ENCODE data around the gene RHCE.

RHCE gene

DNA sequence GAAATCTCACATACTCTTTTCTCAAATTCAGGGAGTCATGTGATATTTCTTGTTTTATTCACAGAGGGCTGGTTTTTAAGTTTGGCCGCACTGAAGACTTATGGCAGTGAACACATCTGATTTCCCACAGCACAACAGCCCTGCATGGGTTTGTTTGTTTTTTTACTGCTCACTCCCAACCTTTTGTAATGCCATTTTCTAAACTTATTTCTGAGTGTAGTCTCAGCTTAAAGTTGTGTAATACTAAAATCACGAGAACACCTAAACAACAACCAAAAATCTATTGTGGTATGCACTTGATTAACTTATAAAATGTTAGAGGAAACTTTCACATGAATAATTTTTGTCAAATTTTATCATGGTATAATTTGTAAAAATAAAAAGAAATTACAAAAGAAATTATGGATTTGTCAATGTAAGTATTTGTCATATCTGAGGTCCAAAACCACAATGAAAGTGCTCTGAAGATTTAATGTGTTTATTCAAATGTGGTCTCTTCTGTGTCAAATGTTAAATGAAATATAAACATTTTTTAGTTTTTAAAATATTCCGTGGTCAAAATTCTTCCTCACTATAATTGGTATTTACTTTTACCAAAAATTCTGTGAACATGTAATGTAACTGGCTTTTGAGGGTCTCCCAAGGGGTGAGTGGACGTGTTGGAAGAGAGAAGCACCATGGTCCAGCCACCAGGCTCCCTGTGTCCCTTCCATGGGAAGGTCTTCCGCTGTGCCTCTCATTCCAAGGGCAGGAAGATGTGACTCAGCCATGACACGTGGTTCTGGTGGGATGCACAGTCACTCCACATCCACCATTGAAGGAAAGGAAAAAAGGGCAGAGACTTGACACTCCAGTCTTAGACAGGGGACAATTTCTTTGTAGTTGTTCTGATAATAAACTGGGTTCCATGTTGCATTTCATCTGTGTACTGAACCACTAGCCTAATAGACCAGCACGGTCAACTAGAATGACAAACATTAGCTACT lies 59.7 kb downstream of the RHCE start:
- TF ChIP-seq POLR2AphosphoS5 (IDR thresholded peaks at IDR 0.05; ENCODE audit: low read depth, low read length): no peak
- TF ChIP-seq POLR2A (IDR thresholded peaks at IDR 0.05; ENCODE audit: low read depth, low read length): no peak
- no peak for TF ChIP-seq POU2F2 (IDR thresholded peaks at IDR 0.05; ENCODE audit: low read depth, low read length)
- no peak for TF ChIP-seq PAX5 (IDR thresholded peaks at IDR 0.05; ENCODE audit: insufficient read depth, low read length, severe bottlenecking)
- no peak for TF ChIP-seq SPI1 (IDR thresholded peaks at IDR 0.05; ENCODE audit: low read depth, low read length)
- no peak for FAIRE-seq
- DNase-seq (ENCODE audit: insufficient read length, low spot score): no peak

DNA sequence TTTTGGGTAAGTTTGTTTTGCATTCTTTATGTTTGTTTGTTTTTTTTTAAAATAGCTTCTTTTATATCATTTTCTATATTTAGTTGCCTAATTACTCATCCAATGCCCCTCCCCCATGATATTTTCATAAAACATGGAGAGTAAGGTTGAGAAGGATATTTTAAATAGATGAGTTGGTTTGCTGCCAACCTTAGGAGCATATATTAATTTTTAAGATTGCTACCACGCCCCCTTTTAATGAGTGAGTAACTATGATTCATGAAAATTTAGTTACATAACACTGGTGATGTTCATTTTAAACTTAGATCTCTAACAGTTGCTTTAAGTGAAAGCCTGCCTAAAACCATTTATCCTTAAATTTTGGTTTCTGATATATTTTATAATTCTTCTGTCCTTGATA lies 63.8 kb downstream of the RHCE start:
- FAIRE-seq: no peak
- TF ChIP-seq POU2F2 (IDR thresholded peaks at IDR 0.05; ENCODE audit: low read depth, low read length) (no peak), SPI1 (IDR thresholded peaks at IDR 0.05; ENCODE audit: low read depth, low read length) (no peak), POLR2AphosphoS5 (IDR thresholded peaks at IDR 0.05; ENCODE audit: low read depth, low read length) (no peak), POLR2A (IDR thresholded peaks at IDR 0.05; ENCODE audit: low read depth, low read length) (no peak), PAX5 (IDR thresholded peaks at IDR 0.05; ENCODE audit: insufficient read depth, low read length, severe bottlenecking) (no peak), TAF1 (IDR thresholded peaks at IDR 0.05; ENCODE audit: low read depth, low read length) (no peak)
- no peak for DNase-seq (ENCODE audit: insufficient read length, low spot score)

DNA sequence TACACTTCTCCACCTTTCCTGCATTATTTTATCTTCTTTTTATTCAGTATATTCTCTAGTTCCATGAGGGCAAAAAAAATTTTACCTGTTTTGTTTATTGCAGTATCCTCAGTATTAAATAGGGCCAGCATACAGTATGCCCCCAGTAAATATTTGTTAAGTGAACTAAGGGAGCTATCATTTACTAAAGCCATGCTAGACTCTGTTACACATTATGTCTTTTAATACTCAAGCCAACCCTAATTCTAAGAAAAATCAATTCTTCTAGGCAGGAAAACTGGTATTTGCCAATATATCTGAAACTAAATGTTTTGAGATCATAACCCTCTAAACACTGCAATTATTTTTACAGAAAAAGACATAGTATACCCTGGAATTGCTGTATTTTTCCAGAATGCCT lies 64.2 kb downstream of the RHCE start:
- no peak for TF ChIP-seq POU2F2 (IDR thresholded peaks at IDR 0.05; ENCODE audit: low read depth, low read length)
- no peak for TF ChIP-seq POLR2A (IDR thresholded peaks at IDR 0.05; ENCODE audit: low read depth, low read length)
- TF ChIP-seq SPI1 (IDR thresholded peaks at IDR 0.05; ENCODE audit: low read depth, low read length): no peak
- no peak for TF ChIP-seq POLR2AphosphoS5 (IDR thresholded peaks at IDR 0.05; ENCODE audit: low read depth, low read length)
- no peak for TF ChIP-seq PAX5 (IDR thresholded peaks at IDR 0.05; ENCODE audit: insufficient read depth, low read length, severe bottlenecking)
- TF ChIP-seq TAF1 (IDR thresholded peaks at IDR 0.05; ENCODE audit: low read depth, low read length): no peak
- DNase-seq (ENCODE audit: insufficient read length, low spot score): no peak
- FAIRE-seq: no peak

- FAIRE-seq (no peak), DNase-seq (ENCODE audit: insufficient read length, low spot score) (no peak)
Measured at GRCh38 chr1:25355841-25356395, 64.7 kb downstream of the RHCE start.

DNA sequence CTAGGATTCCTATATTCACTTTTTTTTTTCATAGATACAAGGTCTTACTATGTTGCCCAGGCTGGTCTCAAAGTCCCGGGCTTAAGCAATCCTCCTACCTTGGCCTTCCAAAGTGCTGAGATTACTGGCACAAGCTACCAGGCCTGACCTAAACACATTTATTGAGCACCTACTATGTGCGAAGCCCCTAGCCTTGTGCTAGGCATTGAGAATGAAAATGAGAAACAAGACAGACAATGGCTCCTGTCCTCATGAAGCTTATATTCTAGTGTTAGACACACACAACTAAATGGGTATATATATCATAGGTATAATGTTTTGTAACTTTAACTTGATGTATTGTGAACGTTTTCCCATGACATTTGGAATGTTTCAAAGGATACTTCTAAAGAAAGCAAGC lies 71.0 kb downstream of the RHCE start:
- FAIRE-seq (no peak), DNase-seq (ENCODE audit: insufficient read length, low spot score) (no peak)
- no peak for TF ChIP-seq POLR2A (IDR thresholded peaks at IDR 0.05; ENCODE audit: low read depth, low read length)
- TF ChIP-seq TAF1 (IDR thresholded peaks at IDR 0.05; ENCODE audit: low read depth, low read length): no peak
- no peak for TF ChIP-seq POLR2AphosphoS5 (IDR thresholded peaks at IDR 0.05; ENCODE audit: low read depth, low read length)
- TF ChIP-seq SPI1 (IDR thresholded peaks at IDR 0.05; ENCODE audit: low read depth, low read length): no peak
- TF ChIP-seq POU2F2 (IDR thresholded peaks at IDR 0.05; ENCODE audit: low read depth, low read length): no peak
- TF ChIP-seq PAX5 (IDR thresholded peaks at IDR 0.05; ENCODE audit: insufficient read depth, low read length, severe bottlenecking): no peak

More at GRCh38 chr1:25355841-25356395, 64.7 kb downstream of the RHCE start:
- TF ChIP-seq POLR2A (IDR thresholded peaks at IDR 0.05; ENCODE audit: low read depth, low read length): no peak

DNA sequence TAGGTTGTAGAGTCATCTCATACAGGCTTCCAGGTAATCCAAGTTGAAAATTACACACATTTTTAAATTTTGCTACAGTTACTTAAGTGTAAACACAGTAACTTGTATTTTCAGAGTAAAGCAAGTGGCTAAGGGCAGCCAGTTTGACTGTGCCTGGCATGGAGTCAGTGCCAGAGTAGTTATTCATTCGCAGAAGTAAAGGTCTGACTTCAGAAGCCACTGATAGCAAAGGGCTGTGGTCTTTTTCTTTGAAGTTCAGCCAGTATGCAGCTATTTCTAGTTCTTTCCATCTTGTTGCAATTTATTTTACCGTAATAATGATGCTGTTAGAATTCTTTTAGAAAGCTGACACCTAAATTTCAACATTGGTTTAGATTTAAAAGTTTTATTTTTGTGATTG lies 73.1 kb downstream of the RHCE start:
- no peak for TF ChIP-seq POLR2AphosphoS5 (IDR thresholded peaks at IDR 0.05; ENCODE audit: low read depth, low read length)
- no peak for TF ChIP-seq TAF1 (IDR thresholded peaks at IDR 0.05; ENCODE audit: low read depth, low read length)
- TF ChIP-seq POLR2A (IDR thresholded peaks at IDR 0.05; ENCODE audit: low read depth, low read length): no peak
- DNase-seq (ENCODE audit: insufficient read length, low spot score): no peak
- no peak for FAIRE-seq

DNA sequence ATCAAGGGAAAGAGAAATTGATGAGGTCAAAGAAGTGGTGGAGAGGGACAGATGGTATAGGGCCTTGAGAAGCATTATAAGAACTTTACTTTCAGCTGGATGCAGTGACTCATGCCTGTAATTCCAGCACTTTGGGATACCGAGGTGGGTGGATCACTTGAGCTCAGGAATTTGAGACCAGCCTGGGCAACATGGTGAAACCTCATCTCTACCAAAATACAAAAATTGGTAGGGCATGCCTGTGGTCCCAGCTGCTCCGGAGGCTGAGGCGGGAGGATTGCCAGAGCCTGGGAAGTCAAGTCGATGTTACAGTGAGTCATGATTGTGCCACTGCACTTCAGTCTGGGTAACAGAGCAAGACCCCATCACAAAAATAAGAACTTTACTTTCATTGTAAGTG lies 76.8 kb downstream of the RHCE start:
- DNase-seq (ENCODE audit: insufficient read length, low spot score): no peak
- TF ChIP-seq PAX5 (IDR thresholded peaks at IDR 0.05; ENCODE audit: insufficient read depth, low read length, severe bottlenecking) (no peak), POLR2AphosphoS5 (IDR thresholded peaks at IDR 0.05; ENCODE audit: low read depth, low read length) (no peak), POU2F2 (IDR thresholded peaks at IDR 0.05; ENCODE audit: low read depth, low read length) (no peak), TAF1 (IDR thresholded peaks at IDR 0.05; ENCODE audit: low read depth, low read length) (no peak), SPI1 (IDR thresholded peaks at IDR 0.05; ENCODE audit: low read depth, low read length) (no peak), POLR2A (IDR thresholded peaks at IDR 0.05; ENCODE audit: low read depth, low read length) (no peak)
- no peak for FAIRE-seq

GRCh38 chr1:25342846-25343245 lies 77.8 kb downstream of the RHCE start:
- FAIRE-seq: no peak
- no peak for DNase-seq (ENCODE audit: insufficient read length, low spot score)

DNA sequence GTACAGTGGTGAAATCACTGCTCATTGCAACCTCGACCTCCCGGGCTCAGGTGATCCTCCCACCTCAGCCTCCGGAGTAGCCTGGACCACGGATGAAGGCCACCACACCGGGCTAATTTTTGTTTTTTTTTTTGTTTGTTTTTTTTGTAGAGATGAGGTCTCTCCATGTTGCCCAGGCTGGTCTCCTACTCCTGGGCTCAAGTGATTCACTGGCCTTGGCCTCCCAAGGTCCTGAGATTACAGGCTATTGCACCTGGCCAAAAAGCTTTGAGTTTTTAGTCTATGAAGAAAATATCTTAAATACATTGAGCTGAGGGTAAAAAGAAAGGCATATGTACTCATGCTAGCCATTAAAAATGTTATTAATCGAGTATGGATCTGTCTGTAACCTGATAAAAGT lies 78.9 kb downstream of the RHCE start:
- TF ChIP-seq POLR2A (IDR thresholded peaks at IDR 0.05; ENCODE audit: low read depth, low read length) (no peak), SPI1 (IDR thresholded peaks at IDR 0.05; ENCODE audit: low read depth, low read length) (no peak), POU2F2 (IDR thresholded peaks at IDR 0.05; ENCODE audit: low read depth, low read length) (no peak), TAF1 (IDR thresholded peaks at IDR 0.05; ENCODE audit: low read depth, low read length) (no peak), POLR2AphosphoS5 (IDR thresholded peaks at IDR 0.05; ENCODE audit: low read depth, low read length) (no peak), PAX5 (IDR thresholded peaks at IDR 0.05; ENCODE audit: insufficient read depth, low read length, severe bottlenecking) (no peak)
- FAIRE-seq (no peak), DNase-seq (ENCODE audit: insufficient read length, low spot score) (no peak)

More at GRCh38 chr1:25342846-25343245, 77.8 kb downstream of the RHCE start:
- TF ChIP-seq TAF1 (IDR thresholded peaks at IDR 0.05; ENCODE audit: low read depth, low read length): no peak
- no peak for TF ChIP-seq SPI1 (IDR thresholded peaks at IDR 0.05; ENCODE audit: low read depth, low read length)
- TF ChIP-seq POLR2A (IDR thresholded peaks at IDR 0.05; ENCODE audit: low read depth, low read length): no peak
- TF ChIP-seq PAX5 (IDR thresholded peaks at IDR 0.05; ENCODE audit: insufficient read depth, low read length, severe bottlenecking): no peak
- no peak for TF ChIP-seq POU2F2 (IDR thresholded peaks at IDR 0.05; ENCODE audit: low read depth, low read length)
- TF ChIP-seq POLR2AphosphoS5 (IDR thresholded peaks at IDR 0.05; ENCODE audit: low read depth, low read length): no peak

Measured in GM12891 (cell line).